Epidermal melanocyte (primary cell): ENCODE measurements around the gene EMC10.

ENCODE experiments used
- DNase-seq: peaks from one replicate; pipeline ENCODE4 v3.0.0; 2011; ENCODE audit warnings: low spot score; ENCODE audit not compliant: insufficient read length

EMC10 gene

DNA sequence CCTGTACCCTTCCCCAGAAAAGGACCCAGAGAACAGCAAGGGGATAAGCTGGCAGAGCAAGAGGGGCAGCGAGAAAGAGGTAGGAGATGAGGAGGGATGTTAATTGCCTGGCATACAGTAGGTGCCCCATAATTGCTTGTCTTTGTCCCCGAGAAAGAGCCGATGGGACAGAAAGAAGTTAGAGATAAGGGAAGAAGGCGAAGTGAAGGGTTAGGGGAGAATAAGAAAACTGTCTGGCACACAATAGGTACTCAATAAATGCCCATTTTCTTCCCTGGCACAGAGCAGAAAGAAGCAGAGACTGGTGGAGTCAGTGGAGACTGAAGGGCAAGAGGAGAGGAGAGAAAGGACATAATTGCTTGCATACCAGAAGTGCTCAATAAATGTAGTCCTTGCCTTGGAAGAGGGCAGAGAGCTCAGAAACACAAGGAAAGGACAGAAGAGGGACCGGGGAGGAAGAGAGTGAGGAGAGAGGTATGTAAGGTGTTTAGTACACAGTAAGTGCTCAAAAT, 18.8 kb downstream of the EMC10 start:
- DNase-seq, result no peak

DNA sequence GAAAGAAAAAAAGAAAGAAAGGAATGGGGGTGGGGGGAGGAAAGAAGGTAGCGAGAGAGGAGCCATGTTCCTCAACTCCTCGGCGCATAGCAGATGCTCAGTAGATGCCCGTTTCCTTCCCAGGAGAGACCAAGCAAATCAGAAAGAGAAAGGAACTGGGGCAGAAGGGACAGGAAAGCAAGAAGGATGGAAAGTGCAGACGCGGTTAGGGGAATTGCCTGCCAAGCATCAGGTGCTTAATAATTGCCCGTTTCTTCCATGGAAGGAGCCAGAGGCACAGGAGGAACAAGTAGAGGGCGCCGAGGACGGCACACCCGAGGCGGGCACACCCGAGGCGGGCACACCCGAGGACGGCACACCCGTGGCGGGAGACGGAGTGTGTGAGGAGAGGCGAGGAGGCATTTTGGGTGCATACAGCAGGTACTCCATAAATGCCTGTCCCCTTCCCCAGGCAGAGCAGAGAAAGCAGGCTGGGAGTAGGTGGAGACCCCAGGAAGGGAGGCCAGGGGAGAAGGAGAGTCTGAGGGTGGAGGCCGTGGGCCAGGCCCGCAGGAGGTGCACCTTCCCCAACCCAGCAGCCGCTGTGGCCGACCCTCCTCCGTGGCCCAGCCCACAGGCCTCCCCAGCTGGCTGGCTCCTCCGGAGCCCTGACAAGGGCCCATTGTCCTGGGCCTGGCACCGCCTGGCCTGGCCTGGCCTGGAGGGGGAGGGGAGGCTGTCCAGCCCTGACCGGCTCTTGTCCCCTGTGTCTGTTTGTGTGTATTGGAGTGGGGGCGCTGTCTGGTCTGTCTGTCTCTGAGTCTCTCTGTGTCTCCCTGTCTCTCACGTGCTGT, 20.1 kb downstream of the EMC10 start:
- peak; percentile 75 for DNase-seq

DNA sequence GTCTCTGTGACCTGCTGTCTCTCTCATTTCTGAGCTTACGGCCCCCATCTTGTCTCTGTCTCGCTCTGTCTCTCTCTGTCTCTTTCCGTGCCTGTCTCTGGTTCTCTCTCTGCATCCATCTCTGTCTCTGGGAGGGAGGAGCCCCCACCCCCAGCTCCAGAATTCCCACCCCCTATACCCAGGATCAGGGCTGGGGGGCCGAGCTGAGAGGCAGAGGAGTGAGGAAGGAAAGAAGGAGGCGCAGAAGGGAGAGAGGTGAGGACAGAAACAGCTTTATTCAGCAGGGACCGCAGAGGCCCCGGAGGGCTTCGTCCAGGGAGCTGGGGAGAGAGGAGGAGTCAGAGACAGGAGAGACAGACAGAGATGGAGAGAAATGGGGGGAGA, 20.7 kb downstream of the EMC10 start:
- no peak for DNase-seq

DNA sequence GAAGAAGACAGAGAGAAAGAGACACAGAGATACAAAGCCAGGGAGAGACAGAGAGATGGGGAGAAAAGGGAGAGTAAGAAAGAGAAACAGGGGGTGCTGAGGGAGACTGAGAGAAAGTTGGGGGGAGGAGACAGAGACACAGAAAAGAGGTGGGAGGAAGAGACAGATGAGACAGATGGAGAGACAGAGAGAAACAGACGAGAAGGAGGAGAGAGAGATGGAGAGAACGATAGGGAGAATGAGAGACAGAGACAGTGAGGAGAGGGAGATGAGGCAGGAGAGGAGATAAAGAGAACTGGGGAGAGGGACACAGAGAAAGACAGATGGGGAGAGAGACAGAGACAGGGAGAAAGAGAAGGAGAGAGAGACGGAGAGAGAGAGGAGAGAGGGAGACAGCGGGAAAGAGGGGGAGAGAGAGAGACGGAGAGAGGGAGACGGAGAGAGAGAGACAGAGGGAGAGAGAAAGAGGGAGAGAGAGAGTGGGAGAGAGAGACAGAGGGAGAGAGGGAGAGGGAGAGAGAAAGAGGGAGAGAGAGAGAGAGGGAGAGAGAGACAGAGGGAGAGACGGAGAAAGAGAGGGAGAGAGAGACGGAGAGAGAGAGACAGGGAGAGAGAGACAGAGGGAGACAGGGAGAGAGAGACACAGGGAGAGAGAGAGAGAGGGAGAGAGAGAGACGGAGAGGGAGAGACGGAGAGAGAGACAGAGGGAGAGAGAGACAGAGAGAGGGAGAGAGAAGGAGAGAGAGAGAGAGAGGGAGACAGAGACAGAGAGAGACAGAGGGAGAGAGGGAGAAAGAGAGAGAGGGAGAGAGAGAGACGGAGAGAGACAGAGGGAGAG, 22.1 kb downstream of the EMC10 start:
- DNase-seq, result no peak

DNA sequence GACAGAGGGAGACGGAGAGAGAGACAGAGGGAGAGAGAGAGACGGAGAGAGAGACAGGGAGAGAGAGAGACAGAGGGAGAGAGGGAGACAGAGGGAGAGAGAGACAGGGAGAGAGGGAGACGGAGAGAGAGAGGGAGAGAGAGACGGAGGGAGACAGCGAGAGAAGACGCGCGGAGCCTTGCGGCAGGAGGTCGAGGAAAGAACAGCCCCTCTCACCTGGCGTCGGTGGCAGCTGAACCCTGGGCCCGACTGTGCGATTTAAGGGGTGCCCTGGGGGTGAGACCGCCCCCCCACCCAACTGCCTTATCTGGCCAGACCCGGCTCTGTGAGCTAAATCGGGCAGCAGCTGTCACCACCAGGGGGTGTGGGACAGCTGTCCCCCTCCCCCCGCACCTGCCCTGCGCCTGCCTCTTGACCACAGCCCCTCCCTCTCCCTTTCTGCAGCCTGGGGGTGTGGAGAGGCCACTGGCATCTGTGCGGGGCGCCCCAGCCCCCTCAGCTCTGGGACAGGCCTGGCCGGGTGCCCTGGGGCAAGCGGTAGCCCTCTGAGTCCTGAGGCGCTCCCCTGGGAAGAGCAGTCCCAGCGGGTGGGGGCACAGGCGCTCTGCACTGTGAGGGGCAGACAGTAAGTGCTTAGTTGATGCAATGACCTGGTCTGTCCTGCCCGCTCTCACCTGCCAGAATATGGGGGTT, 23.9 kb downstream of the EMC10 start:
- DNase-seq, result no peak

DNA sequence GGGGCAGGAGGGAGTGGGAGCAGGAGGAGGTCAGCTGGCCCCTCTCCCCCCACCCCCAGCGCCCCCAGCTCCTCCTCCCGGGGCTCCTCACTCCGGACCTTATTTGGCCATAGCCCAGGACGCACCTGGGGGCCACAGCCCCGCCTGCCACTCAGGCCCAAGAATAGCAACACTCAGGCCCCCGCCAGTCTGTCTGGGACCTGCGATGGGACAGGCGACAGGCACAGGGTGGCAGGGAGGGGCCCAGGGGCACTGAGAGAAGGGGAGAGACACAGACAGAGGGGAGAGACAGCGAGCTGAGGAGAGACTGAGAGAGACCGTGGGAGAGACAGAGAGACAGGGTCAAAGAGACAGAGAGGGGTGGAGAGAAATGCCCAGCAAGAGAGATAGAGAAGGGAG, 24.4 kb downstream of the EMC10 start:
- DNase-seq, result no peak

DNA sequence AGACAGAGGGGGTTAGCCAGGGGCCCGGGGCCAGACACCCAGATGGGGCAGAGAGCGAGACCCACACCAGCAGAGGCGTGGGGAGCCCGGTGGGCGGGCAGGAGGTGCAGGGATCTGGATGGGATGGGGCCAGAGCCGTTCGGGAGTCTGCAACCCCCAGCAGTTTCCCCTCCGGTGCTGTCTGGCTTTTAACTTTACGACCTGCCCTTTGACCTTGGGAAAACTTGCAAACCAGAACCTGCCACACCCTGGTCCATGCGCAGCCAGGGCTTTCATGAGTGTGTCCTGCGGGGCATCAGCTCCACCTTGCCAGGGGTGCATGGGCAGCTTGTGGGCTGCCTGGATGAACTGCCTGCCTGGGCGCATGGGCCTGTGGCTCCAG, 24.9 kb downstream of the EMC10 start:
- no peak for DNase-seq

DNA sequence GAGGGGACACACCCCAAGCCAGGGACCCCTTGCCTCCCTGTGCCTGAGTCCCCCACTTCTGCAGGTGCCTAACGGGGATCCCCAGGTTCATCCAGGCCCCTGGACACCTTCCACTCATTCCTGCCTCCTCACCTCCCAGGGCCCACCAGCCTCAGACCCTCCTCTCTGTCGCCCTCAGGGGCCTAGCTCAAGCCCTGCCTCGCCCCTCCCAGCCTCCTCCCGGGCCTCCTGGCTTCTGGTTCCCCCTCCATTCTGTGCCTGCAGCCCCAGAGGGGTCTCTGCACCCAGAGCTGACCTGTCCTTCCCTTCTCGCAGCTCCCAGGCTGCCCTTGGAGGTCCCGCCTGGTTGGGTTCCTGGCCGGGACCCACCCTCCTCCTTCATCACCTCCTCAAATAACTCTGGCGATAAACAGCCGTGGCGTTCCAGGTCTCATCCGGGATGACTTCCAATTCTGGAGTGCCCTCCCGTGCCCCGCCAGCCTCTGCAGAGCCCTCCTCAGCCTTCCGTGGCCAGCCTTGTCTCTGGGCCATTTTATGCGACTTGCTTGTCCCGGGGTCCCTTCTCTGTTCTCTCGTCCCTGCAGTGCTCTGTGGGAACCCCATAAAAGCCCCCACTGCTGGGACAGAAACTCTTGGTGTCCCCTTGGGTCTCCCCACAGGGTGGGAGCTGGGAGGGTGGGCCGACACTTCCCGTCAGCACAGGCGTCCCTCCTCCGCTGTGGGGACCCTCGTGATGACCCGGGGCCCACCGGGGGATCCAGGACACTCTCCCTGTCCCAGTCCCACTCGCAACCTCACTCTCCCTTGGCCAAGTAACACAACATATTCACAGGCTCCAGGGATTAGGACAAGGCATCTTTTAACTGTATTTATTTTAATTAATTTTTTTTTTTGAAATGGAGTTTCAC, 25.5 kb downstream of the EMC10 start:
- DNase-seq, result no peak

DNA sequence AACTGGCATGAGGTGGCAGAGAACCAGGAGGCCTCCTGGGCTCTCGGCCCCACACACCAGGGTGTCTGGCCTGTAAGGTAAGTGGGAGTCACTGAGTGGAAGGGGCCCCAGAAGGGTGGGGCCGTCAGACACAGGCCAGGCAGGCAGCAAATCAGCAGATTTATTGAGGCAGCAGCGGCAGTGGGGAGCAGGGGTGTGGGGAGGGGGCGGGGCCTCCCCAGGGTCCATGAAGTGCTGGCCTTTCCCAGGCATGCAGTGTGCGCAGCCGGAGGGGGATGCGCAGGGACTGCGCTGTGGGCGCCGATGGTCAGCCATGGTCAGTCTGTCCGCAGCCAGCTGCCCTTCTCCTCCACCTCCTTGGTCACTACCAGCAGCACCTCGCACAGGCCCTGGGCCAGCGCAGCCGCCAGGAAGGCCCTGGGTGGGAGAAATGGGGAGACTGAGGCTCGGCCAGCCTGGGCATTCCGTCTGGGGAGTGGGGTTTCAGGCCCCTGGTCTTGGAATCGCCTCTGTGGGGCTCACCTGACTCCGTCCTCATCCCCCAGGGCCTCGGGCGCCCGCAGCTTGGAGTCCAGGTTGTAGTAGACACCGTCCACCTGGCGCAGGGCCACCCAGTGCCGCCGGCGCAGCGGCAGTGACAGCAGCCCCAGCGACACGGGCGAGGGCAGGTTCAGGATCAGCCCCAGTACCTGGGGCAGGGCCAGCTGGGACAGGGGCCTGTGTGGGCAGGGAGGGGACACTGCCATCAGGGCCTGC, 29.7 kb downstream of the EMC10 start:
- no peak for DNase-seq

DNA sequence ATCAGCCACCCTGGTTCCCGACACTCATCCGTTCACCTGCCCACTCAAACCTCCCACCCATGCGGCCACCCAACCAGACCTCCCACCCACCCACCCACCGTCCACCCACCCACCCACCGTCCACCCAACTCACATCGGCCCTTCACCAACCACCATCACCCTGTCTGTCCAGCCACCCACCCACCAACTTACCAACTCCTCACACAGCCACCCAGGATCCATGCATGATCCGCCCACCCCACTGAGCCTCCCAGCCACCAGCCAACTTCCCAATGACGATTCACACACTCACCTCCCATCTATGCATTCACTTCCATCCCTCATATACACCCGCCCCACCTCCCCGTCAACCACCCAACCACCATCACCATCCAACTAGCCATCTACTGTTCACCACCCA, 30.4 kb downstream of the EMC10 start:
- DNase-seq, result no peak

DNA sequence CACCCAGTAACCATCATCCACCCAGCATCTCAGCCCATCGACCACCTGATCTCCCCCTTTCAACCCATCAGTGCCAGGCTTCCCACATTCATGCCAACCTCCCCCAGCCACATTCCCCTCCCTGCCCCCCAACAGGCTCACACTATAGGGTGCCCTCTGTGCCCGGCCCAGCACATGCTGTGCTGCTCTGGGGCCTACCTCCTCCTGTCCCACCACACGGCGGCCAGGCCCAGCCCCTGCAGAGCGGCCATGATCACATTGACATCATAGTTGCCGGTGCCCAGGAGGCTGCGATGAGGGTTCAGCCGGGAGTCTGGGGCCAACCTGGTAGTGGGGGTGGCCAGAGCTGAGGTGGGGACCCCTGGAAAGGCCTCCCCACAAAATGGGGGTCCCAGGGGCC, 31.1 kb downstream of the EMC10 start:
- no peak for DNase-seq

DNA sequence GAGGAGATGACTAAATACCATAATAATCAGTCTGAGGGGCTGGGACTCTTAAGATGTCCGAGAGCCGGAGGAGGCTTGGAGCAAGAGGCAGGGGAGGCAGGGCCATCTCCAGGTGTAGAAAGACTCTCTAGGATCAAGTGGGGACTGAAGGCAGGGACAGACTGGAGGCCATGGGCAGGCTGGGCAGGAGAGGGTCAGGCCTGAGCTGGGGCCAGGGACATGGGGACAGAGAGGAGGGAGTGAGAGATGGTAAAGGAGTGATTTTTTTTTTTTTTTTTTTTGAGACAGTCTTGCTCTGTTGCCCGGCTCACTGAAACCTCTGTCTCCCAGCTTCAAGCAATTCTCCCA, 32.5 kb downstream of the EMC10 start:
- DNase-seq, result no peak

DNA sequence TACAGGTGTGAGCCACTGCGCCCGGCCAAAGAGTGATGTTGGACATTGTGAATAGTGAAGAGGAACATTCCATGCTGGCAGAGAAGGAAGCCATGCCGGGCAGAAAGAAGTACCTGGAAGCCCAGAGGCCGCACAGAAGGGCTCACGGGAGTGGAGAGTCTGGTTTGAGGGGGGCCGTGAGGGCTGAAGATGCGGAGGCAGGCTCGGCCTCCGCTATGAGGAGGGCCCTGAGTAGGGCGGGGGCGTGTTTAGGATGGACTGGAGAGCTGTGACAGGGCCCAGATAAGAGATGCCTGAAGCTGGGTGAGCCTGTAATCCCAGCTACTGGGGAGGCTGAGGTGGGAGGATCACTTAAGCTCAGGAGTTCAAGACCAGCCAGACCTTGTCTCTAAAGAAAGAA, 33.1 kb downstream of the EMC10 start:
- no peak for DNase-seq

DNA sequence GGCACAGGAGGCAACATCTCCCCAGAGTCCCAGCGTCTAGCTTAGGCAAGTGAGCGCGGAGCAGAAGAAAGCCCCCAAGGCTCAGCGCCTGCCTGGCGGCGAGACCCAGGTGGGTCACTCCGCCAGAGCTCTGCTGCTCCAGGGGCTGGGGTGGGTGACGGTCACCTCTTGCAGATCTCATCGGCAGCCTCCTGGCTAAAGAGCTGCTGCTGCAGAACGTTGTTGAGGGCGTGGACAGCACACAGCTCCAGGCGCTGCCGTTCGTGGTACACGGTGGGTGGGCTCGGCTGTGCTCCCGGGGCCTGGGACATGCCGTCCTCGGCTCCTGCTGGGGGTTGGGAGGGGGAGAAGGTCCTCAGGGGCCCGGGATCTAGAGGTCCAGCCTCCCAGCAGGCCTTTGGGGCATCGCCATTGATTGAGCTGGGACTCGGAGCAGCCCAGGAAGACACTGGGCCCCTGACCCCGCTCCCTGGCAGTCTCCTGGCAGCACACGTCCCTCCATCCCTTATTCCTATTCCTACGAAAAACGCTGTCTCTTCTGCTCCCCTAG, 33.9 kb downstream of the EMC10 start:
- DNase-seq, result no peak

DNA sequence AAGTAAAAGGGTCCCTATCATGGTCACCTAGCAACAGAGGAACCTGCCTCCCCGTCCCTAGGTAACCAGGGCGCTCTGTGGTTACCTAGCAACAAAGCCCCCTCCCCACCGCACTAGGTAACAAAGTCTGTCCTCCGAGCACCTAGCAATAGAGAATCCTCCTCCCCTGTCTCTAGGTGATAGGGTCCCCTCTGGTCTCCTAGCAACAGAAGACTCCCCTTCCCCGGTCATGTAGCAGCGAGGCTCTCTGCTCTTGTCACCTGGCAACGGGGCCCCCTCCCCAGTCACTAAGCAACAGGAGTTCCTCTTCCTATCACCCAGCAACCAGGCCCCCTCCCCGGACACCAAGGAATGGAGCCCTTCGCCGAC, 34.4 kb downstream of the EMC10 start:
- no peak for DNase-seq

DNA sequence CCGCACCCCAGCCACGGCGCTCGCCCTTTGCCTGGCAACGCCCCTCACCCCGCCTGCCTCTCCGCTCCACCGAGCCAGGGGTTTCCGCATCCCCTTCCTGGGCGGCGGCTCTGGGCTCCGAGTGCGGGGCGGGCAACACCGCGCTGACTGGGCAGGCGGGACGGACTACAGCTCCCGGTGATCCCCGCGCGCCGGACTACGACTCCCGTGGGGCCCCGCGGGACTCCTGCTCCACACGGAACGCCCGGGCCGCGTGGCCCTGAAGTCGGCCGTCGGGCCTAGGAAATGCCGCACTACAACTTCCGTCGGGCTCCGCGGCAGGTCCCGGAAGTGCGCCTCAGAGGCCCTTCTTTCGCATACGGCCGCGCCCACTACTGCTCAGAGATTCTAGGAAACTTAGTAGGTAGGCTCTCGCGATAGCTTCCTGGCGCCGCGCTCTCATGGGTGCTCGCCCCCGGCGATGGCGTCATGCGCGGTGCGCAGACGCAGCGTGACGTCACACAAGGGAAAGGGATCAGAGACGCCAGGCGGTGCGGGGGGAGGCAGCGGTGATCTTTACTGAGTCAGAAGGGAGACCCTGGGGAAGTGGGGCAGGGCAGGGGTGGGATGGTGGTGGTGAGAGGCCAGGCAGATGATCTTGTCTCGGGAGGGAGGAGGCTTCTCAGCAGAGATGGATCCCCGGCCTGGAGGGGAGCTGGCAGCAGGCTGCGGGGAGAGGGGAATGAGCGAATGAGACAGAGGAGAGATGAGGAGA, 34.9 kb downstream of the EMC10 start, which contains the start of gene JOSD2:
Gene JOSD2 (minus strand): TSS at position 123 of the 754 bp plus-strand sequence. CDS start 760 bp downstream, outside the sequence.
- DNase-seq, result peak; percentile 100

DNA sequence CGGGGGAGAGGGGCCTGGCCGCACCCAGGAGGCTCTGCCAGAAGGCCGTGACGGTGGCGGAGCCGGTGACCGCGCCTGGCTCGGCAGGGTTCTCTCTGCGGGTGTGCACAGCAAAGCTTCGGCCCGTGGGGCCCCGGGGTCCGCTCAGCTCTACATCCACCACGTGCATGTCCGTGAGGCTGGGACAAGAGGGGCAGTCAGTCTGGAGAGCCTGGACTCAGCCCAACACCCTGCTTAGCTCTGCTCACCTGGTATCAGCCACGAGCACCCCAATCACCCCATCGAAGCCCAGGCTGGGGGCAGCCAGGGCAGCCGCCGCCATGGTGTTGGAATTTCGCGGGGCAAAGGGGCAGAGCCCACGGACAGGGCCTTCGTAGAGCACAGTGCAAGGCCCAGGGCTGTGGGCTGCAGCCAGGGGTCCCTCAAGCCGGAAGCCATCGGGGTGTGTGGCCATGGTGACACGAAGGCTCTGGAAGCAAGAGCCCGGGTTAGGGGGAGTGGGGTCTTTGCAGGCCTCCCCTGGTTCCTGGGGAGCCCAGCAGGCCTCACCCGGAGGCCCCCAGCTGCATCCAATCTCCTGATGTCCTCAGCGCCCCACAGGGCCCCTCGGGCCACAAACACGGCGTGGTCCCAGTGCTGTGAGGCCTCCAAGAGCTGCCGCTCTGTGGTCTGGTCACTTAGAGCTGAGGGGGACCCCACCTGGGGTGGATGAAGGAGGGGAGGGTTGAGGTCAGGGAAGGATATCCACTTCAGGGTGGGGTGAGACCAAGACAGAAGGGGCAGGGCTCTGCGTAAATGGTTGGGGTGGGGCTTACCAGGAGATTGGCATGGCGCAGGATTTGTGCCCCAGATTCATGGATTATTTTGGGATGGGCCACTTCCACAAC, 36.0 kb downstream of the EMC10 start:
- DNase-seq, result no peak
